ENCODE data around the gene ZNHIT6.
A peak's percentile ranks its signal among the peaks of the same experiment; 100 is the strongest.

ZNHIT6 gene

DNA sequence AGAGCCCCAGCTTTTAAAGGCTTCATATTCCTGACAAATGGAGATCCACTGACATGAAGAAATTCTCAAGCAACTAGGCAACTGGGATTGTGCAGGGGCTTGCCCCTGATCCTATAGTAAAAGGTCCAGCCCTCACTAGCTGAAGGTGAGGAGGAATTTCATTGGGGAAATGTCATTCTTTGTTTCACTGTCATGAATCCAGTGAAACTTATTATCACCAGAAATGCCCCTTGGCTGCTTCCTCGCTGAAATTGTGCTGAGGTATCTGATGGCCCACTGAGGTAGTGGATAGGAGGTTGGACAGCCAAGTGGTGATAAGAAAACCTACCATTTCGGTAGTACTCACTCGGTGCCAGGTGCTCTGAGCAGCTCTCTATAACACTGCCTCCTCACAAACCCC is 91.5 kb downstream of the ZNHIT6 start:
- no peak for DNase-seq (ENCODE audit: low spot score)

DNA sequence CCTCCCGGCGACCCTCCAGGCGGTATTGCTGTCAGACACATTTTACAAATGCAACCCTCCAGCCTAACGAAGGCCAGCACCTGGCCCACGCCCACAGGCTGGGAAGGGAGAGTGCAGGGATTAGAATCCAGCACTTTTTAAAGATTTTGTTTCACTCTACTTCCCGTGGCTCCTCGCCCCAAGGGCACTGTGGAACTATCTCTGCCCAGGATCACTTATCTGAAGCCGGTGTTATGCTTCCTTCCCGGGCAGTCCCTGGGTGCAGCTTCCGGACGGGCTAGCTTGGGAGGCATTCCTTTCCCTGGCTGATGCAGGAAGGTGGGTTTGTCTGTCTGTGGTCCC is 91.9 kb downstream of the ZNHIT6 start:
- DNase-seq (ENCODE audit: low spot score) = no peak

DNA sequence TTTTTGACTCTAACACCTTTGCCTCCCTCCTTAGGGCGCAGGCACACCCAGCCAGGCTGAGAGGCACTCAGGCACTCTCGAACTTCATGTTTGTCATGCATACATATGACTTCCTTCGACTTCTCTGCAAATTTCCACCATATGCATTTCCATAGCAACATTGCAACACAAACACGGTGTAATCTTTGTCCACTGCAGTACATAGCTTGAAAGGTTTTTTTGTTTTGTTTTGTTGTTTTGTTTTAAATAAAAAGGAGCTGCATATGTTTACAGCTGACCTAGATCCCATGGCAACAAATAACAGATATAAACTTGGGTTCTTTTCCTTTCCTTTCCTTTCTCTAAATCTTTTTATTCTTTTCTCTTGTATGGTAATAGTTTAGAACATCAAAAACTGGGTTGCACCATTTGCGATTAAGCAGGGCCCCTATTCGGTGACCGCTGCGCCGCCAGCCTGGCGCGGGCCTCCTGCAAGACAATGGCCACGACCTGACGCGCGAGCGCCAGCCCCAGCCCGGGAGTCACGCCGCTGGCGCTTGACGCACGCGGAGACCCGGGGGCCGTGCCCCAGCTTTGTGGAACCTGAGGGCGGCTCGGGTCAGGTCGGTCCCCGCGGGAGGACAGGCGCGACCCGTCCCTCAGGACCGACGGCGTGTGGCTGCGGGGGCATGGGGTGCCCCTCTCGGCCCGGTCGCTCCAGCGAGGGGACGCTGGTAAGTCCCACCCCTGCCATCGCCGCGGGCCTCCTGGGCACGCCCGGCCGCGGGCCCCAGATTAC is 92.5 kb downstream of the ZNHIT6 start:
- no peak for DNase-seq (ENCODE audit: low spot score)

DNA sequence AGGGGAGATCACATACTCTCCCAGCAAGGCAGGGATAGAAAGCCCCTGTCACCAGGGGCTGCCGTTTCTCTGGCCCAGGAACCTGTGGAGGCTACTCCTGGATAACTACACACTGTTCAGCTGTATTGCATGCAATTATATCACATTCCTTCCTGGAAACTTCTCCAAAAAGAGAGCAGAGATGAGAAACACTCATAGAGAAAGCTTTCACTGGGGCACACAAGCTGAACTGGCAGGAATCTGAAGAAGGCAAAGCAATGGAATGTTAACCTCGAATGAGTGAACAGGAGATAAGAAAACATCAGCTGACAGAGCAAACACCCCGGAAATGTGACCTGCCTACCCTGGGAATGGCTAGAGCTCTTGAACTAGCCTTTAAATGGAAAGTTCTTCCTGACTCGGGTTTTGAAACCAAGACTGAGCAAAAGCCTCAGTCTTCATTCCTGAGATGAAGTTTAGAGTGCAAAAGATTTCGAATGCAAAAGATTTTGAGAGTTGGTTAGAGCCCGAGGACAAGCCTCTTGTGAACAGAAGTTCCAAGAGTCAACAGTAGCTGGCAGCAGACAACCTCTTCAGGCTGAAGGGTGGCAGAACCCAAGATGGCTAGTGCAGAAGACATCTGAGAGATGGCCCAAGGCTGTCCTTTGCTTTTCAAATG is 95.4 kb downstream of the ZNHIT6 start:
- no peak for DNase-seq (ENCODE audit: low spot score)

DNA sequence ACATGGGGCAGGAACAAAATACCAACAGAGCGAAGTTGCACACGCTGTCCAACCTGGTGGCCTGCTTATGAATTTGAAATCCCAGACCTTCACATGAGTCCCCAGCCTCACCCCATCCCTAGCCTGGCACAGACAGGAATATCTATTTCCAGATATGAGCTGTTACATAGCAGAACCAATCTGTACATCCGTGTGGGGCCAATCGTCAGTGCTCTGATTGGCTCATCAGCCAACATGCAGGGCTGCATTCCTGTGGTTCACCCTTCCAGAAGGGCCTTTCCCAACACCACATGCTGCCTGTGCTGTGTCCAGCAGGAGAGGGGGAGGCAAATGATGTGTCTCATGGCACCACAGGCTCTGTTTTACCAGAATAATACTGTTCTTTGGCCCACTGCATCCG is 96.4 kb downstream of the ZNHIT6 start:
- DNase-seq (ENCODE audit: low spot score) = no peak

DNA sequence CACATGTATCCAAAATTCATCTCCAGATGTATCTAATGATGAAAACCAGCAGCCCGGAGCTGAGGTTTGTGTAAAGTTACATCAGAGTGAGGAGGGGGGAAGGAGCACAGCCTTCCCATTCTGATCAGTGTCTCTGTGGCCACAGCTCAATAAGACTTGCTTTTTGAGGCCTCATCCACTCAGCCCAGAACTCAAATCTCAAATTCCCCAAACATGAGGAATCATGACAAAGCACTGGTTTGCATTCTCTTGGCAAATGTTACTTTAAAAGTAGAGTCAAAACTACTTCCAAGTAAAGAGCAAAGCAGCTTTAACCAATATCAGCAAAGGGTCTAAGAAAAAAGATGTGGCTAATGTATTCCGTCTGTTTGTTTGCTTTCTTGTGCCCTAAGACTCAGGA is 96.8 kb downstream of the ZNHIT6 start:
- no peak for DNase-seq (ENCODE audit: low spot score)

DNA sequence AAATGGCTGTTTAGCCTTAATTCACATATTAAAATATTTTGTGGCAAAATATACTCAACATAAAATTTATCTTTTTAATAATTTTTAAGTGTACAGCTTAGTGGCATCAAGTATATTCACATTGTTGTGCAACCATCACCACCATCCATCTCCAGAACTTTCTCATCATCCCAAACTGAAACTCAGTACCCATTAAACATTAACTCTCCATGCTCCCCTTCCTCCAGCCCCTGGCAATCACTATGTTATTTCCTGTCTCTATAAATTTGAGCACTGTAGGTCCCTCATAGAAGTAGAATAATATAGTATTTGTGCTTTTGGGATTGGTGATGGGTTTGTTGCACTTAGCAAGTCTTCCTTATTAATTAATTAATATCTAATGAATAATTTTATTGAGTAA is 98.3 kb downstream of the ZNHIT6 start:
- DNase-seq (ENCODE audit: low spot score) = no peak

DNA sequence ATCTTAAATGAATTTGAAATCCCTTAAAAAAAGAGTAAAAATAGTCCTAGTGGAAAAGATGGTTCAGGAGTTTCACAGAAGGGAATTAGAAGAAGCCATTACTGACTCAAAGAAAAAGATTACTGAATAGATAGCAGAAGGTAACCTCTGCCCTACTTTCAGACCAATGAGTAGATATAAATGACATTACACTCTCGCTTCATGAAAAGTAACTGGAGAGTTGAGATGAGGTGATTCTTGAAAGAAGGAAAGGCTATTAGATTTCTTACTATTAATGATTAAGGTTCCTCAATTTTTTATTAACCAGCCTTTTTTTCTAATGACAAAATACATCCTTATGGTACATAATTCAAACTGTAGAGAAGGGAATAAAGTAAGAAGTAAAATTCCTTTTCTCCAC is 99.4 kb downstream of the ZNHIT6 start:
- DNase-seq (ENCODE audit: low spot score) = no peak

DNA sequence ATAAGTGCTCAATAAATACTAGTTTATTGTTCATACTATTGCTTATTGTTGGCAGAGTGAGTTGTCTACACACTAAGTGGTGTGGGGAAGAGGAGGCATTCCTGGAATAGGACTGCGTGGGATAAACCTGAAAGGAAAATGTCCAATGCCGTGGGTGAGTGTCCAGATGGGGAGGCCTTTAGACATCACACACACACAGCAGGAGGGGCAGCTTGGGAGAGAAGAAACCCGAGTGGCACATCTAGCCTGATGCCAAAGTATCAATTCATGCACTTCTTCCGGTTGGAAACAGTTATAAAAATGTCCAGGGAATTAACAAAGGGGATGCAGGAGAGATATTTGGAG is 100.3 kb downstream of the ZNHIT6 start:
- DNase-seq (ENCODE audit: low spot score) = no peak

DNA sequence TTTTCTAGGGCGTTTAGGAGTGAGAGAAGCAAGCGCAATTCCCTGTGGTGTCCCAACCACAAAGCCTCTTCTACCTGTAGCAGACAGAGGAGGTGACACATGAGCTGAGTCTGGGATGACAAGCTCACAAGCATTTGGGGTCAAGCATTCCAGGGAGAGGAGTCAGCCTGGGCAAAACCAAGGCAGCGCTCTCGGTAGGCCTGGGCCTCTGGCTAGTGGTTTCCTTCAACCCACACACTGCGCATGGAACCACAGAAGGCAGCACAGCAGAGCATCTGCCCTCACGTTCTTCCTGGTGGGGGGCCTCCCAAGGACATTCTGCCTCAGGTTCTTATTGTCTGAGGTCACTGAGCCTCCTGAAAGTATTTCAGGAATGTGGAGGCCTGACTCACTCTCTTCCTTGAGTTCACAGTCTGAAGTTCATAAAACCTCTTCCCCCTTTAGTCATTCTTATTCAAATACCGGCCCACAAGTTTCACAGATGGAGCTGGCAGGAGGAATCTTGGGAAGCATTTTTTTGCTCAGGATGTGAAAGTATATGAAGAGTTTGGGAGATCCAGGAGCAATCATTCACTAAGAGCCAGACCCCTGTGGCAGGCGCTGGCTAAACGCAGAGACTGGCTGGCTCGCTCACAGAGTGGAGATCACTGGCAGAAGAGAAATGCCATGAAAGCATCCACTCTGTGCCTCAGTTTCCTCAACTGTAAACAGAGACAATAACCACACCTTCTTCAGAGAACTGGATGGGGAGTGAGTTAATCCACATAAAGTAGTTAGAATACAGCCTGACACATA is 100.9 kb downstream of the ZNHIT6 start:
- DNase-seq (ENCODE audit: low spot score) = peak; percentile 69

DNA sequence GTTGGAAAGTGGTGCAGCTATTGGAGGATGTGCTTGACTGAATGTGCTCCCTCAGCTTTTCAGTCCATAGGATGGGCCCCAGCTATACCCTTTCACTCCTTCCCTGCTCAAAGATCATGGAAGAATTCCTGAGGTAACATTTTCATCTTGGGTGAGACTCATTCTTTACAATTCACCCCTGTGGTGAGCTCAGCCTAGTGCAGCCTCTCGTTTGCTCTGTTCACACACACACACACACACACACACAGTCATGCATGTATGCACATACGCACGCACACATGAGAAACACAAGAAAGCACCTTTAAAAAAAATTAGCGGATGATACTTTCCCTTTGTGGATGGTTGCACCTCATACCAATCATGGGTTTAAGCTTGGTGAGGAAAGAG is 101.8 kb downstream of the ZNHIT6 start:
- DNase-seq (ENCODE audit: low spot score) = no peak

DNA sequence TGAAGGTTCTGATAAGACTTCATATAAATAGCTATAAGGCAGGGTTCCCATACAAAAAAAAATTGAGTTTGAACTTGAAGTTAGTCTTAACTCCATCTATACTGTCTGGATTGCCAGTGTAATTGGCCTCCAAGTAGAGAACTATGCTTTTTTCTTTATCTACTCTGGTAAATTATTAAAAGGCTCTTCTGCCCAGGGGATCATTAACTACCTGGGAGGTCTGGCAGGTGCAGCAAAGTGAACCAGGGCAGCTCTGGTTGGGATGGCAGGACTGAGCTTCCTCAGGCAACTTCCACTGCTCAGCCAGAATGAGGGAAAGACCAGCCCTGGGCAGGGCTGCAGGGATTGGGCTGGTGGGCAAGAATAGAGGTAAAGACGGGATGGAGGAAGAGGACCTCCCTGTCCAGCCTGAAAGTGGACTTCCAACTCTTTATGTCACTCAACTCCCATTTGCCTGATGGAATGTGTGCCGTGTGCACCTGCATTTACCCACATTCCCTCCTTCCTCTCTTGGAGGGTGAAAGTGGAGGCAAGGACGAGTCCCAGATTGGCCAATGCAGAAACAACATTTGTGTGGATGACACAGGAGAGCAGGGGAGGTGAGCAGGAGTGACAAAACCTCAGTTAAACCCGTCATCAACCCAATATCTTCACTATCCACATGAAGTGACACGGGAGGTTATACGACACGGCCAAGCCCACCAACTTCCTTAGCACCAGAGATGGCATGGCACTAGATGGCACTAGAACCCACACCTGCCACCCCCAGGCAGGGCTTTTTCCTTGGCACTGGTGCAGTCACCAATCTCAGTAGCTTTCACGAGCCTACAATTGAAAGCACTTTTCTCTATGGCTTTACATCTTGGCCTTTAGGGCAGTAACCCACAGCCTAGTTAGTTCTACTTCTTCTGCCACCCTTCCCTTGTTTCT is 102.5 kb downstream of the ZNHIT6 start:
- no peak for DNase-seq (ENCODE audit: low spot score)

DNA sequence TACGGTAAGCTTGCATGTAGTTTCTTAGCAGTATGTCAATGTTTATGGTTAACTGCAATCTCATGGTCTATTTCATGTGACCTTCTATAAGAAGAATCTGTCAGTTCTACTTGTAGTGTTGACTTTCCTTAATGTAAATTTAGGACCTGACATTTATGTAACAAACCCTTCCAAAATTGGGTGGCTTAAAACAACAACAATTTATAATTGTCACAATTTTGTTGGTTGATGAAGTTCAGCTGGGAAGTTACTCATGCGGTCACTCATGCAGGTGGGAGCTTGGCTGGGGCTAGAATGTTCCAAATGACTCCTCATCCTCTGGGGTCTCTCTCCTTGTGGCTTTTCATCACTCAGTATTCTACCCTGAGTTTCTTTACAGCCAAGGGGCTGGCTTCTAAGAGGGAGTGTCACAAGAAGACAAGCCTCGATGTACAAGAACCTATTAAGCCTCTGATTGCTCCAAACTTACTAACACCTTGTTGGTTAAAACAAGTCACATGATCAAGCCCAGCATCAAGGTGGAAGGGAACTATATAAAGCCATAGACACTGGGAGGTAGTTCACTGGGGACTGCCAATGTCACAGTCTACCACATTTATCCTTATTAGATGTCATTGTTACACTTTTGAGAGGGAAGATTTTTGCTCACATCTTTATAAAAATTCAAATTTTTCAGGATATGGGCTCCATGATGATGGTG is 103.8 kb downstream of the ZNHIT6 start:
- DNase-seq (ENCODE audit: low spot score) = no peak

DNA sequence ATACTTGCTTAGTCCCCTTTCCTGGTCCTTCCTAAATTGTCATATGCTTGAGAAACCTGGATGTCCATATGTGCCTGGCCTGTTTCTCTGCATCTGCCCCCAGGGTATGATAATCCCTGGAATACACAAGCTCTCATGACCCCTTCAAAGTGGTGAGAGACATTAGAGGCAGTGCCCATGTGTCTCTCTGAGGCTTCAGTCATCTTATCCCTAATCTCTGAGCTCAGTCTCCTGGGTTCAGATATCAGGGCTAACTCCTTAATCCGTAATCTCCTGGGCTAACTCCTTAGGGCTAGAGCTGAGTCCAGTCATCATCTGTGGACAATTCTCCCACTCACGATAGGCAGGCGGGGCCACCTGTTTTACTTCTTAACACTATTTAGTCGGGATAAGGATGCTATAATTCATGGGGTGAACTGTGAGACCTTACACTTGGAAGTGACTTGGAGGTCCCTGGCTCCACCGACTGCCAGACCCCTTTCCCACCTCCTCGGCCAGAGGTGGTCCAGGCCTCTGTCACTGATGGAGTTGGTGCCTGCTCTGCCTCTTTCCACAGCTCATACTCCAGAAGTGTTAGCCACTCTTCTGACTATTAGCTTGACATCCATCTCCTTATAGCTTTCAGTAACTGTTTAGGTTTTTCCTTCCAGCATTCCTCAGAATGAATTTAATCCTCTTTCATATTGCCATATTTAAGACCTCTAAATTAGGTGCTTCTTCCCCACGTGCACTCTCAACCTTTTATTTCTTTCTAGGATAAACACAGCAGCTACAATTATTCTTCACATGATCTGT is 105.0 kb downstream of the ZNHIT6 start:
- DNase-seq (ENCODE audit: low spot score) = no peak

DNA sequence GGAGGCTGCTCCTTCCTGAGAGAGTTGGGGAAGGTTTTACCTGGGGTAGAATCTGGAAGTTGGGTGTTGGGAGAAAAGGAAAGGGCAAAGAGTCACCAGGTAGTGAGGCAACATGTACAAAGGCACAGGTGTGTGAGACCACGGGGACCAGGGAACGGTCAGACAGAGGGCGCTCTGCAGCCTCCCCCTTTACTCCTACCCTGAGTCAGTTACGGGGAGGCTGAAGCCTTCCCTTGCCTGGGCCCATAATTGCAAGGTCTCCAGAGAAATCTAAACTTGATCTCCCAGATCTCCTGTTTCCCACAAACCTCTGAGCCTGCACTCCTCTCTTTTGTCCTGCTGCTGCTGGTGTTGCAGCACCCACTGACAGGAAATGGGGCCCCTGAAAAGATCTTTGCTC is 105.7 kb downstream of the ZNHIT6 start:
- DNase-seq (ENCODE audit: low spot score) = no peak

DNA sequence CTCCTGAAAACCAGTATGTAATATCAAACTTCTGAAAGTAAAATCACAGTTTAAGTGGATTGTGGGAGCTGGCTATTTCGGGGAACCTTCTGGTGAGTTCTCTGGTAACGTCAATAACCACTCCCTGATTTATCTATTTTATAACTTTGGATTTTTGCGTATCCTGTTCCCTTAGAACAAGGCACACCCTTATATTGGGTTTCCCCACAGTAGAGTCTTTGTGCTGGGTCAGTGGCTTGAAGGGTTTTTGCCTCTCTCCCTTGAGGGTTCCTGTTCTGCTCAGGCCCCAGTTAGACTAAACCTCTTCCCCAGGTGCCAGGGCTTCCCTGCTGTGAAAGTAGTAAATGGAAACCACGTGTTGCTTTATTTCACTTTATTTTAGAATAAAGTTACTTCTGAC is 106.3 kb downstream of the ZNHIT6 start:
- no peak for DNase-seq (ENCODE audit: low spot score)

DNA sequence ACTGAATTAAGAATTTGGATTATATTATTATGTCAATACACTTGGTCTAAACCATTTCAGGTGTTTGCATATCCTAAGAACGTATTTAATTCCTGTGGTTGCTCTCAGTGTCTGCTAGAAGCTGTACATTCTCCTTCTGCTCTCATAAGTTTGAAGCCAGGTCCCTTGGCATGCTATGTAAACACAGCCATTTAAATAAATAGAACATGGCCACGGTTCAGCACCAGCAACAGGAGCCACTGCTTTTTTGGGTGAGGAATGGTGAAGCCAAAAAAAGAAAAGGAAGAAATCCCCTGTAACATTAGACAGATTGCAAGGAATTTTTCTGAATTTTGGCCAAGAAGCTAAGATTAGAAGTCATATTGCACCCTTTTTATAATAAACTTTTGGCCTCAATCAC is 108.6 kb downstream of the ZNHIT6 start:
- no peak for DNase-seq (ENCODE audit: low spot score)
